ENCODE data around the gene RHOT2. TPM values are rescaled to one million over a fixed set of nuclear protein-coding genes. Genes with fewer than 3 reads are reported as not detected.
"Not testable (repeated sequence)": the region's sequence is repeated elsewhere in the genome, so short reads cannot be mapped to it uniquely, and the experiment has no call there.

RHOT2 gene
- total RNA-seq, 4 donors from 2014 or later: 29.1 to 99.7 (median 71.7) TPM

DNA sequence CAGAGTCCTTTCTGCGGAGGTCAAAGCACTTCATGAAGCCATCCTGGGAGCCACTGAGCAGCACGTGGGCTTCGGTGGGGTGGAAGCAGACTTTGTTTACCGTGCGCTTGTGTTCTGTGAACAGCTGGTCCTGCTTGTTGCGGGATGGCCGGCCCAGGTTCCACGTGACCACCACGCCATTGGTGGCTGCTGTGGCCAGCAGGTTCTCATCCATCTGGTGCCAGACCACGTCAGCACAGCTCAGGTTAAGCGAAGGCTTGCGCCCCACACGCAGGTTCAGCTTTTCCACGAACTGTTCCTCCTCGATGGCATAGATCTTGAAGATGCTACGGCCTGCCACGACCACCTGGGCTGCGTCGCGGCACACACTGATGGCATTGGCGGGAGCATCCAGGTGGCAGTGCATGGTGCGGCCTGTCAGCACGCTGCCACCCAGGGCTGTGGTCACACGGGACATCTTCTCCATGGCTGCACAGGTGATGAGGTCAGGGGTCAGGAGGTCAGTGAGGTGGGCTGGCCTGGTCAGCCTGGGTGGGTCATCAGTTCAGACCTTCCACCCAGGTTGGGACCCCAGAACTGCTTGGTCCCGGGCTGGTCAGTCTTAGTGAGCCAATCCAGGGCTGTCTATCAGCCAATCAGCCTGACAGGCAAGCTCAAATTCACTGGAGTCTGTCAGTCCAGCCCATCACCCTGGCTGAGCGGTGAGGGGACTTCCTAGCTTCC, 21.4 kb downstream of the RHOT2 start:
- Histone ChIP-seq H3K4me1 (peaks cover 7 to 27% of the 10 kb centered on the region in 2 donors), H3K27me3 (peaks cover 3 to 7% of the 10 kb centered on the region in 2 donors), H3K9me3 (no peaks in the 10 kb centered on the region), H3K27ac (peak overlapping the region; percentile 74 to 87), H3K36me3 (no peaks in the 10 kb centered on the region), H3K4me3 (peak overlapping the region; percentile 84 to 89)
- no peak for DNase-seq
- TF ChIP-seq CTCF (IDR thresholded peaks at IDR 0.05) (no peak), POLR2A (IDR thresholded peaks at IDR 0.05) (no peak)
- intact Hi-C loops (cut with DNase I; ENCODE audit: low total_unique reads): no loop called here

- H3K4me1 ChIP-seq: peaks cover 7 to 26% of the 10 kb centered on the region in 2 donors
- H3K4me3 ChIP-seq: not testable (repeated sequence)
These were observed 23.3 kb downstream of the RHOT2 start for GRCh38 chr16:691242-691641.

GRCh38 chr16:692356-693108, 24.6 kb downstream of the RHOT2 start:
- no peak for TF ChIP-seq CTCF (IDR thresholded peaks at IDR 0.05)
- TF ChIP-seq POLR2A (IDR thresholded peaks at IDR 0.05): no peak
- intact Hi-C loops (cut with DNase I; ENCODE audit: low total_unique reads): no loop called here
- no peaks in the 10 kb centered on the region for H3K9me3 ChIP-seq
- H3K4me3 ChIP-seq: no peak overlapping the region
- no peak for DNase-seq
- H3K36me3 ChIP-seq: no peaks in the 10 kb centered on the region
- H3K27ac ChIP-seq: no peak overlapping the region
- peaks cover 17 to 24% of the 10 kb centered on the region in 2 donors for H3K27me3 ChIP-seq
- H3K4me1 ChIP-seq: peaks cover 7 to 26% of the 10 kb centered on the region in 2 donors

More at GRCh38 chr16:691242-691641, 23.3 kb downstream of the RHOT2 start:
- DNase-seq; H3K27ac ChIP-seq; H3K36me3 ChIP-seq; intact Hi-C loops (cut with DNase I; ENCODE audit: low total_unique reads); H3K9me3 ChIP-seq: not testable (repeated sequence)
- peaks cover 17 to 22% of the 10 kb centered on the region in 2 donors for H3K27me3 ChIP-seq

- no peak overlapping the region for H3K4me3 ChIP-seq
- H3K9me3 ChIP-seq: no peaks in the 10 kb centered on the region
- H3K27me3 ChIP-seq: peaks cover 17 to 24% of the 10 kb centered on the region in 2 donors
- intact Hi-C loops (cut with DNase I; ENCODE audit: low total_unique reads): no loop called here
- H3K4me1 ChIP-seq: peaks cover 7 to 26% of the 10 kb centered on the region in 2 donors
- H3K36me3 ChIP-seq: no peaks in the 10 kb centered on the region
- no peak overlapping the region for H3K27ac ChIP-seq
- no peak for DNase-seq
- no peak for TF ChIP-seq POLR2A (IDR thresholded peaks at IDR 0.05)
These were observed 25.4 kb downstream of the RHOT2 start for GRCh38 chr16:693364-693763.

DNA sequence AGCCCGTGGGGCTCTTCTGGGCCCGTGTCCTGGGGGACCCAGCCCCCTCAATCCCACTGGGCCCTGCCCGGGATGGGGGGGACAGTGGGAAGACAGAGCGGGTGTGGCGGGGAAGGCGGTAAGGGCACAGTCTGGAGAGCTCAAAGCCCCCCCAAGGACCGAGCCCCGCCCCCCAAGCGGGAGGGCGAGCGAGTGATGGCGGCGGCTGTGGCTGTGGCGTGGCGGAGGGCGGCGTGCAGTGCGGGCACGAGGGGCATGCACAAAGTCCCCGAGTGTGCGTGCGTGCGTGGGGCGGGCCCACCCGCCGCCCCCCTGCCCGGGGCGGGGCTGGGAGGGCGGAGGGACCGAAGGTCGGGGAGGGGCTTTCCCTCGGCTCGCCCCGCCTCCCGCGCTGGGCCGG, 25.8 kb downstream of the RHOT2 start:
- Histone ChIP-seq H3K9me3 (no peaks in the 10 kb centered on the region), H3K4me3 (no peak overlapping the region), H3K36me3 (no peaks in the 10 kb centered on the region), H3K27ac (no peak overlapping the region), H3K27me3 (peaks cover 17 to 24% of the 10 kb centered on the region in 2 donors), H3K4me1 (peaks cover 7 to 23% of the 10 kb centered on the region in 2 donors)
- DNase-seq: no peak
- intact Hi-C loops (cut with DNase I; ENCODE audit: low total_unique reads): no loop called here
- TF ChIP-seq POLR2A (IDR thresholded peaks at IDR 0.05): no peak
- no peak for TF ChIP-seq CTCF (IDR thresholded peaks at IDR 0.05)

Data from uterus (tissue), 4 donors.